Measurements from ENCODE around the gene GSTM5.
"Not testable (repeated sequence)": the region's sequence is repeated elsewhere in the genome, so short reads cannot be mapped to it uniquely, and the experiment has no call there.

GRCh38 chr1:109685399-109685798 lies 26.7 kb upstream of the GSTM5 start:
- not testable (repeated sequence) for TF ChIP-seq CTCF (CRISPR knock-in tag; IDR thresholded peaks at IDR 0.05); ARNT2 (CRISPR knock-in tag; IDR thresholded peaks at IDR 0.05; ENCODE audit: low read depth); ZNF280B (CRISPR knock-in tag; IDR thresholded peaks at IDR 0.05; ENCODE audit: borderline replicate concordance); EHMT2 (IDR thresholded peaks at IDR 0.05; ENCODE audit: borderline replicate concordance, low read depth, low read length)

Data from HepG2 (cell line).